ENCODE results near the gene MTNR1A. TPM values are rescaled to one million over a fixed set of nuclear protein-coding genes. Genes with fewer than 3 reads are reported as not detected.

Gene MTNR1A
- total and polyA plus RNA-seq, 2 donors (not counting 1 experiment from before 2014, with no cell fraction given) = not detected

GRCh38 chr4:186497043-186497442, 58.3 kb downstream of the MTNR1A start:
- Histone ChIP-seq H3K4me2 (replicated peaks; ENCODE audit: low read depth, low read length, poor library complexity, severe bottlenecking) (no peak overlapping the region), H3K4me3 (ENCODE audit: control extremely low read depth in 1 of 5, extremely low read depth in 1 of 5, insufficient read depth in 1 of 5, low read depth in 2 of 5, low read length in 4 of 5) (no peak overlapping the region), H3K79me2 (ENCODE audit: control insufficient read depth, insufficient read depth, low read length) (no peaks in the 10 kb centered on the region), H3K27ac (ENCODE audit: low read length in 2 of 2) (no peak overlapping the region), H3K27me3 (replicated peaks in 1 of 4; ENCODE audit: control extremely low read depth in 1 of 4, control insufficient read depth in 3 of 4, insufficient read depth in 4 of 4, low read length in 3 of 4) (no peaks in the 10 kb centered on the region), H2AFZ (ENCODE audit: insufficient read depth, low read depth, low read length, poor library complexity, severe bottlenecking) (no peak overlapping the region), H3K9ac (ENCODE audit: low read length) (no peak overlapping the region), H3K4me1 (ENCODE audit: control insufficient read depth in 2 of 2, insufficient read depth in 2 of 2, low read length in 2 of 2) (no peaks in the 10 kb centered on the region), H3K9me3 (ENCODE audit: control extremely low read depth in 1 of 3, control insufficient read depth in 2 of 3, insufficient read depth in 1 of 3, low read length in 2 of 3) (peaks cover 0 to 12% (median 4%) of the 10 kb centered on the region in 3 donors), H4K20me1 (ENCODE audit: control insufficient read depth, insufficient read depth, low read length, poor library complexity, severe bottlenecking) (no peaks in the 10 kb centered on the region), H3K36me3 (replicated peaks in 1 of 2; ENCODE audit: control extremely low read depth in 1 of 2, control insufficient read depth in 1 of 2, extremely low read depth in 1 of 2, insufficient read depth in 2 of 2, low read length in 1 of 2) (no peaks in the 10 kb centered on the region)
- intact Hi-C loops (cut with micrococcal nuclease) = no loop called here
- DNase-seq (no peak), ATAC-seq (ENCODE audit: low read depth) (no peak)
- POLR2A ChIA-PET = no interaction called here
- TF ChIP-seq CTCF (IDR thresholded peaks at IDR 0.05) (no peak), EZH2 (IDR thresholded peaks at IDR 0.05; ENCODE audit: borderline replicate concordance, insufficient read depth, low read depth, low read length, poor library complexity, severe bottlenecking) (no peak)
- H3K9me3 Mint-ChIP-seq (ENCODE audit: insufficient read depth) = peaks cover 5% of the 10 kb centered on the region
- WGBS (ENCODE audit: insufficient coverage) = 69% methylated on average over 2 of the region's 8 CpGs
- CTCF ChIA-PET = no interaction called here
- no peak overlapping the region for H3K4me3 Mint-ChIP-seq
- H3K27me3 Mint-ChIP-seq = no peaks in the 10 kb centered on the region
- H3K4me1 Mint-ChIP-seq = no peaks in the 10 kb centered on the region
- H3K27ac Mint-ChIP-seq = no peak overlapping the region

DNA sequence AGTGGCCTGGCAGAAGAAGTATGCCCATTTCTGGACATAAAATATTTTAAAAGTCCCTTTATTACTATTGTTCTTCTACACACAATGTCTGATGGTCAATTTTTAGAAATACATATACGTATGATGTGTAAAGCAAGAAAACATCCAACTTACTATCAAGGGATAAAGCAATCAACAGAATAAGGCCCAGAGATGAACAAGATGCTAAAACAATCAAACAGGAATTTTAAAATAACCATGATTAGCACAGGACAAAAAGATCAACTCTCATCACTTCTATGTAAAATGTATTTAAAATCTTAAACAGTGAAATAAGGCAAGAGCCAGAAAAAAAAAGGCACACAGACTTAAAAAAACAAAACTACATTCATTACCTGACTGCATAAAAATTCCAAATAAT, 60.9 kb downstream of the MTNR1A start:
- no peak overlapping the region for H3K4me2 ChIP-seq (replicated peaks; ENCODE audit: low read depth, low read length, poor library complexity, severe bottlenecking)
- no CpG with 5 or more reads among the region's 1 CpG for WGBS (ENCODE audit: insufficient coverage)
- intact Hi-C loops (cut with micrococcal nuclease) = no loop called here
- DNase-seq (no peak), ATAC-seq (ENCODE audit: low read depth) (no peak)
- peaks cover 12% of the 10 kb centered on the region for H3K9me3 Mint-ChIP-seq (ENCODE audit: insufficient read depth)
- H3K4me3 Mint-ChIP-seq = no peak overlapping the region
- no peaks in the 10 kb centered on the region for H3K27me3 ChIP-seq (replicated peaks in 1 of 4; ENCODE audit: control extremely low read depth in 1 of 4, control insufficient read depth in 3 of 4, insufficient read depth in 4 of 4, low read length in 3 of 4)
- H3K4me1 Mint-ChIP-seq = no peaks in the 10 kb centered on the region
- H3K9ac ChIP-seq (ENCODE audit: low read length) = no peak overlapping the region
- no peak overlapping the region for H2AFZ ChIP-seq (ENCODE audit: insufficient read depth, low read depth, low read length, poor library complexity, severe bottlenecking)
- H3K79me2 ChIP-seq (ENCODE audit: control insufficient read depth, insufficient read depth, low read length) = no peaks in the 10 kb centered on the region
- no peak for TF ChIP-seq EZH2 (IDR thresholded peaks at IDR 0.05; ENCODE audit: borderline replicate concordance, insufficient read depth, low read depth, low read length, poor library complexity, severe bottlenecking)
- no peak for TF ChIP-seq CTCF (IDR thresholded peaks at IDR 0.05)
- CTCF ChIA-PET = no interaction called here
- H3K36me3 ChIP-seq (replicated peaks in 1 of 2; ENCODE audit: control extremely low read depth in 1 of 2, control insufficient read depth in 1 of 2, extremely low read depth in 1 of 2, insufficient read depth in 2 of 2, low read length in 1 of 2) = no peaks in the 10 kb centered on the region
- H3K9me3 ChIP-seq (ENCODE audit: control extremely low read depth in 1 of 3, control insufficient read depth in 2 of 3, insufficient read depth in 1 of 3, low read length in 2 of 3) = peaks cover 0 to 16% (median 4%) of the 10 kb centered on the region in 3 donors
- H3K27me3 Mint-ChIP-seq = no peaks in the 10 kb centered on the region
- no peaks in the 10 kb centered on the region for H4K20me1 ChIP-seq (ENCODE audit: control insufficient read depth, insufficient read depth, low read length, poor library complexity, severe bottlenecking)
- no peak overlapping the region for H3K27ac ChIP-seq (ENCODE audit: low read length in 2 of 2)
- no peak overlapping the region for H3K4me3 ChIP-seq (ENCODE audit: control extremely low read depth in 1 of 5, extremely low read depth in 1 of 5, insufficient read depth in 1 of 5, low read depth in 2 of 5, low read length in 4 of 5)
- POLR2A ChIA-PET = no interaction called here
- H3K27ac Mint-ChIP-seq = no peak overlapping the region
- no peaks in the 10 kb centered on the region for H3K4me1 ChIP-seq (ENCODE audit: control insufficient read depth in 2 of 2, insufficient read depth in 2 of 2, low read length in 2 of 2)
